GM12891 (cell line): ENCODE results near the gene IL10.
"Not testable (repeated sequence)": the region's sequence is repeated elsewhere in the genome, so short reads cannot be mapped to it uniquely, and the experiment has no call there.

Source experiments
- DNase-seq: peaks from one replicate; pipeline ENCODE4 v3.0.0; 2011; ENCODE audit warnings: low spot score; ENCODE audit not compliant: insufficient read length
- FAIRE-seq: peaks from 2 replicates; lab custom pipeline; 2011; peaks lifted over from hg19 to GRCh38; lab: Jason Lieb, UNC
- PAX5 ChIP-seq: IDR thresholded peaks from 2 replicates; pipeline ENCODE4 v1.6.1; 2011; ENCODE audit warnings: low read length, moderate library complexity, mild to moderate bottlenecking; ENCODE audit not compliant: insufficient read depth, severe bottlenecking
- POLR2A ChIP-seq: IDR thresholded peaks from 2 replicates; pipeline ENCODE4 v1.6.1; 2011; ENCODE audit warnings: low read depth, low read length, control low read depth
- POLR2AphosphoS5 ChIP-seq: IDR thresholded peaks from 2 replicates; pipeline ENCODE4 v1.6.1; 2011; ENCODE audit warnings: low read depth, low read length, control low read depth
- POU2F2 ChIP-seq: IDR thresholded peaks from 2 replicates; pipeline ENCODE4 v1.6.1; 2011; ENCODE audit warnings: low read depth, mild to moderate bottlenecking, control low read depth, low read length, moderate library complexity
- SPI1 ChIP-seq: IDR thresholded peaks from 2 replicates; pipeline ENCODE4 v1.6.1; 2011; ENCODE audit warnings: low read depth, low read length, control low read depth
- TAF1 ChIP-seq: IDR thresholded peaks from 2 replicates; pipeline ENCODE4 v1.6.1; 2011; ENCODE audit warnings: low read depth, low read length, control low read depth

The IL10 gene

GRCh38 chr1:206783506-206783905 is 11.2 kb upstream of the IL10 start:
- DNase-seq (no peak), FAIRE-seq (no peak)
- TF ChIP-seq TAF1 (no peak), SPI1 (no peak), POLR2AphosphoS5 (no peak), POLR2A (no peak), POU2F2 (no peak), PAX5 (no peak)

GRCh38 chr1:206782448-206782847 is 10.2 kb upstream of the IL10 start:
- peak; percentile 67 for FAIRE-seq
- peak; percentile 55; the same call in 1 of the 2 replicates for TF ChIP-seq POU2F2
- no peak for TF ChIP-seq POLR2A
- no peak for DNase-seq

- DNase-seq, result no peak
- FAIRE-seq, result no peak
- no peak for TF ChIP-seq POLR2A
- no peak for TF ChIP-seq POU2F2
These were observed 7.3 kb upstream of the IL10 start for GRCh38 chr1:206779638-206780037.

- not testable (repeated sequence) for DNase-seq, FAIRE-seq
These were observed 6.6 kb upstream of the IL10 start for GRCh38 chr1:206778911-206779310.

GRCh38 chr1:206778031-206778430 is 5.7 kb upstream of the IL10 start:
- DNase-seq (no peak), FAIRE-seq (no peak)
- TF ChIP-seq POLR2A (no peak), SPI1 (no peak), TAF1 (no peak), POLR2AphosphoS5 (no peak), PAX5 (no peak), POU2F2 (no peak)

GRCh38 chr1:206776229-206776628 is 3.9 kb upstream of the IL10 start:
- TF ChIP-seq POLR2A (no peak), POLR2AphosphoS5 (no peak), POU2F2 (peak; percentile 89; the same call in 1 of the 2 replicates)
- FAIRE-seq (peak; percentile 67), DNase-seq (no peak)

- DNase-seq, result no peak
- FAIRE-seq, result no peak
These were observed 1.8 kb upstream of the IL10 start for GRCh38 chr1:206774093-206774492.

GRCh38 chr1:206771338-206771692 is 979 bp downstream of the IL10 start:
- no peak for FAIRE-seq
- DNase-seq, result no peak
- no peak for TF ChIP-seq PAX5
- TF ChIP-seq TAF1, result no peak
- no peak for TF ChIP-seq SPI1
- no peak for TF ChIP-seq POLR2AphosphoS5
- TF ChIP-seq POU2F2, result no peak
- no peak for TF ChIP-seq POLR2A

More at GRCh38 chr1:206774093-206774492, 1.8 kb upstream of the IL10 start:
- peak; percentile 95 for TF ChIP-seq SPI1
- no peak for TF ChIP-seq PAX5

- DNase-seq (no peak), FAIRE-seq (peak; percentile 85)
- TF ChIP-seq PAX5, result no peak
- peak; percentile 65; the same call in 1 of the 2 replicates for TF ChIP-seq POLR2AphosphoS5
- peak; percentile 83 for TF ChIP-seq POU2F2
- TF ChIP-seq SPI1, result peak; percentile 85
- TF ChIP-seq POLR2A, result peak; percentile 74; the same call in 1 of the 2 replicates
These were observed 1.6 kb downstream of the IL10 start, which contains the start of gene IL19 for GRCh38 chr1:206770531-206771337. TSS of gene IL19 (plus strand) at chr1:206770773. CDS start at chr1:206836663, 65,890 bp downstream.

- DNase-seq (peak; percentile 57), FAIRE-seq (peak; percentile 98)
- no peak for TF ChIP-seq TAF1
- TF ChIP-seq PAX5, result peak; percentile 60
- peak; percentile 70; the same call in 1 of the 2 replicates for TF ChIP-seq POU2F2
- no peak for TF ChIP-seq POLR2AphosphoS5
- no peak for TF ChIP-seq POLR2A
- TF ChIP-seq SPI1, result no peak
These were observed 3.0 kb downstream of the IL10 start for GRCh38 chr1:206769304-206769731.
